ENCODE results near the gene ZNF605.
"Not testable (repeated sequence)": the region's sequence is repeated elsewhere in the genome, so short reads cannot be mapped to it uniquely, and the experiment has no call there.

Gene ZNF605

DNA sequence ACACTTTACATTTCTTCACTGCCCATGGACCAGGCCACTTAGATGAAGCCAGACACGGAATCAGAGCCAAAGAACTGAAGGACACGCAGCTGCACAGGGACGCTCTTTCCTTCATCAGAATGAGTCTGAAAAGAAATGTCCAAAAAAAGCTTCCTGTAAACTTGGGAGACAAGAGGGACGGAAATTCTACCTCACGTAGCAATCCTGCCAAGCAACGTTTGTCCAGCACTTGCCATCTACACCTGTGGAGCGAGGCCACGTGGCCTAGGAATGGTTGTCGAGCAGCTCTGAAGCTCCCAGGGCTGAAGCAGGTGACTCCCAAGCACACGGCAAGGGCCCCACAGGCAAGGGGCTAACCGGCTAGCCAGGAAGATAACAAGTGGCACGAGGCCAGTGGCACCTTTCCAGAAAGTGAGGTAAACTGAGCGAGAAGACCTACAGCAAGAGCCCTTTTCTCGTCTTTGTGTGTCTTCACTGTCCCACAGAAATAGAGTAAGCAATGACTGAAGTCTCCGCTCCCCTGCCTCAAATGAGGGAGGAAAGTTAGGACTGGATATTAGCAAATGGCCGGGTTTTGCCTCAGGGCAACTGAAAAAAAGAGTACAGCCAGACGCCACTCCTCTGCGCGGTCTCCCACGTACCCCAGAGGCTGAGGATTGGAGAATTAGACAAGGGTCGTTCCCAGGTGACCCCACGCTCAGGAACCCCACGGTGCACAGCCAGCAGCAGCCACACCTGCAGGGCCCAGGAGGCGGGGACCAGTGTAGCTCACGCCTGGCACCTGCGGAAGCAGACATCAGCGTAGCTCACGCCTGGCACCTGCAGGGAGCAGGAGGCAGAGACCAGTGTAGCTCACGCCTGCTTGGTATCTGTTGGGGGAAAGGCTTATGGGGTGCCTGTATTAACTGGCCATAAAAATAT is 7.7 kb downstream of the ZNF605 start:
- no peak for DNase-seq (ENCODE audit: low spot score)

DNA sequence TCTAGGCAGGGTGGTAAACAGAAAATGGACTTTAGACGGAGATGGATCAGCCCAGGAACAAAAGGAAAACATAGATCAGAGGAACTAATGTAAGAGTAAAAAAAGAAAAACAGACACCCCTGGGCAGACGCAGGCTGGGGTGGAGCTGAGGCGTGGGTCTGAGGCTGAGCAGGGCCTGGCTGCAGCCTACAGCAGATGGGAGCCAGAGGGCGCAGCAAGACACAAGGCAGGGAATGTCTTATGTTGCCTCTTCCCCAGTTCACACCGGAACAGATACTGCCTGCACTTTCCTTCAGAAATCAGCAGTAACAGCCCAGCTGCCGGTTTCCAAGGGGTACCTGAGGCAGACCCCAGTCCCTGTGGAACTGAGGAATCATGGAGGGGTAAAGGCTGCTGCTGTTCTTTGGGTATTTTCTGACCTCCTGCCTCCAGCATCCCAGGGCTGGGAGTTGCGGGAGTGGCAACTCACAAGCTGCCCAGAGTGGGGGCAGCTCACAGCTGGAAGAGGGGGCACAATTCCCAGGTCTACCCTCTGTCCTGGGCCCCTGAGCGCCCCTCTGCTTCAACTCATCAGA is 9.8 kb downstream of the ZNF605 start:
- no peak for DNase-seq (ENCODE audit: low spot score)

GRCh38 chr12:132945806-132946205 is 10.3 kb downstream of the ZNF605 start:
- no peak for DNase-seq (ENCODE audit: low spot score)

DNA sequence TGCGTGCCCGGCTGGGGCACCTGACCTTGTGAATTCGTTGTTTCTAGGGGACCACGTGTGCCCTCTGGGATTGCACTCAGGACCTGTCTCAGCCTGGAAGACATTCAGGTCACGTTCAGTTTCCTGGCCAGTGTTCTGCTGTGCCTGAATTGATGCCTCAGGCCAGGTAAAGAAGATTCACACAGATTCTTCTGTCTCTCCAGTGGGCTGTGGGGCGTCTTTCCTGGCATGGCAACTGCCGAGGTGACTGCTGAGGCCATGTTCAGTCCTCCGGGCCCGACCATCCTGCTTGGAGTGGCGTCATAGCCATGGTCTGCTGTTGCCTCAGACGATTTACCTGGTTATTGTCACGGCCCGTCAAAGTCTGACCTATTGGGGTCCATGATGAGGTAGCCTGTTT is 13.5 kb downstream of the ZNF605 start:
- no peak for DNase-seq (ENCODE audit: low spot score)

DNA sequence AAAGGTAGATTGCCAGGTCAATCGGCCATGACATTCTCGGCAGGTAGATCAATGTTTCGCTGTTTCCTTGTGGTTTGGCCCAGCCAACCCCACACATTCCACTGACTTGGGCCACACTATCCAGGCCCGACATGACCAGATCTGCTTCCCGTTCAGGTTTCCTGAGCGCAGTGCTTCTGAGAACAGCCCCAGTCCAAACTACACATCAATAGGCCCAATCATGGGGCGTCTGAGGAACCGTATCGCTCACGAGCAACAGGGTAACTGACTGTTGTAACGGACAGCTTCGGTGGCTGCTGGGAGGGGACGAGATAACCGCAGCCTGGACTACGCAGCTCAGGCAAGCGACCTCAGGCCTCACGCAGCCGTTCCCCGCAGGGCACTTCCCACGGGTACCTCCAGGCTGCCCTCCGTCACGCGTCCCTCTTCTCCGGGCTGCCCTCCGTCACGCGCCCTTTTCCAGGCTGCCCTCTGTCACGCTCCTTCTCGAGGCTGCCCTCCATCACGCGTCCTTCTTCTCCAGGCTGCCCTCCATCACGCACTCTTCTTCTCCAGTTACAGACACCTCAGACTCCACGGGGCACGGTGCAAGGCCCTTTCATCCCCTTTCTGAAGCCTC is 14.7 kb downstream of the ZNF605 start:
- no peak for DNase-seq (ENCODE audit: low spot score)

DNA sequence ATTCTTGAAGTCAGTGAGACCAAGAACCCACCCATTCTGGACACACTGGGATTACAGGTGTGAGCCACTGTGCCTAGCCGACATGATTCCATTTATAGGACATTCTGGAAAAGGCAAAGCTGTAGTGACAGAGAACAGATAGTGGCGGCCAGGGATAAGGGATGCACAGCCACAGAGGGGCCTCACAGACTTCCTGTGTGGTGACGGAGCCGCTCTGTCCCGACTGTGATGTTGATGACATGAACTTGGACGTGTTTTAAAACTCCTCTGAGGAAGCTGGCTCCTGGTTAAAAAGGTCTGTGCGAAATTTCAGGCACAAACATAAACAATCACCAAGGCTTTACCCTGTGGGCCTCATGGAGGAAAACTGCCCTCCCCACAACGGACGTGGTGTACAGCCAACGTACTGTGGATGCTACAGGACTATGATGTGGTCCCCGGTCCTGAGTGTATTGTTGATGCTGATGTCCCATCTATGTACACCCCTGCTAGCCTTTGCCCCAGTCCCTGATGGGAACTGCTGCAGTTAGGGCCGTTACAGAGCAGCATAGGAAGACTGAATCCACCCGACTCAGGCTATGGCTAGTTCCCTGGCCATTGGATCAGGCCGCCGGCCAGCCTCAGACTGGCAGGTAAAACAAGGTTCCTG is 15.9 kb downstream of the ZNF605 start:
- DNase-seq (ENCODE audit: low spot score), result no peak

GRCh38 chr12:132938807-132939206 is 17.3 kb downstream of the ZNF605 start:
- DNase-seq (ENCODE audit: low spot score), result not testable (repeated sequence)

DNA sequence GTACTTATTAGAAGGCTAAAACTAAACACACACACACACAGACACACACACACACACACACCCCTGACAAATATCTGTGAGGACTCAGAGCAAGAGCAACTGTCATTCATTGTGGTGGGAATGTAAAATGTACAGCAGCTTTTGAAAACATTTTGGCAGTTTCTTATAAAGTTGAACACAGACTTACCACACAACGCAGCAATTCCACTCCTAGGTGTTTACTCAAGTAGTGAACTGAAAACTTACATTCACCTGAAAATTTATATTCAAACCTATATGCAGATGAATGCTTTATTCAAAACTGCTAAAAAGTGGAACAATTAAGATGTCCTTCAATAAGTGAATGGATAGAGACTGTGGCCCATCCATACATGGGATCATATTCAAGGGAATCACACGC is 18.6 kb downstream of the ZNF605 start:
- DNase-seq (ENCODE audit: low spot score), result no peak

- not testable (repeated sequence) for DNase-seq (ENCODE audit: low spot score)
Measured at GRCh38 chr12:132936921-132937320, 19.2 kb downstream of the ZNF605 start.

DNA sequence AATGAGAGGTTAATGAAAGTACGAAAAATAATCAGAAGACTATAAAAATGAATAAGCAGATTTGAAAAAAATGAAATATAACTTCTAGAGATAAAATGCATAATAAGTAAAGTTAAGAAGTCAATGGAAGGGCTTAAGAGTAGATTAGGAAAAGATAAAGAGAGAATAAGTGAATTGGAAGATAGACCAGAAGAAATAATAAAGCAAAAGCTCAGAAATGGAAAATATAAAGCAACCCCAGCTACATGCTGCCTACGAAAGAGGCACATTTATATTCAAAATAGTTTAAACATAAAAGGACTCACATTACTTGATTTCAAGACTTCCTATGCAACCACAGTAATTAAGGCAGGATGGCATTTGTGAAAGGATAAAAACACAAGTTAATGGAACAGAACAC is 19.9 kb downstream of the ZNF605 start:
- DNase-seq (ENCODE audit: low spot score), result no peak

DNA sequence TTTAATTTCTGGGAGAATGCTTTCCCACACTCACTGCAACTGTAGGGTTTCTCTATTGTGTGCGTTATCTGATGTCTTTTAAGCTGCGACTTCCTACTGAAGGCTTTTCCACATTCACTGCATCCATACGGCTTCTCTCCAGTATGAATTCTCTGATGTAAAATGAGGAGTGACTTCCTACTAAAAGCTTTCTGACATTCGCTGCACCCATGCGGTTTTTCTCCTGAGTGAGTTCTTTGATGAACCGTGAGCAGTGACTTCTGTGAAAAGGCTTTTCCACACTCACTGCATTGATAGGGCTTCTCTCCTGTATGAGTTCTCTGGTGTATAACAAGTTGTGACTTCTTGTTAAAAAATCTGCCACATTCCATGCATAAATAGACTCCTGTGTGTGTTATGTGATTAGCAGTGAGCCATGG is 29.7 kb downstream of the ZNF605 start:
- no peak for DNase-seq (ENCODE audit: low spot score)

DNA sequence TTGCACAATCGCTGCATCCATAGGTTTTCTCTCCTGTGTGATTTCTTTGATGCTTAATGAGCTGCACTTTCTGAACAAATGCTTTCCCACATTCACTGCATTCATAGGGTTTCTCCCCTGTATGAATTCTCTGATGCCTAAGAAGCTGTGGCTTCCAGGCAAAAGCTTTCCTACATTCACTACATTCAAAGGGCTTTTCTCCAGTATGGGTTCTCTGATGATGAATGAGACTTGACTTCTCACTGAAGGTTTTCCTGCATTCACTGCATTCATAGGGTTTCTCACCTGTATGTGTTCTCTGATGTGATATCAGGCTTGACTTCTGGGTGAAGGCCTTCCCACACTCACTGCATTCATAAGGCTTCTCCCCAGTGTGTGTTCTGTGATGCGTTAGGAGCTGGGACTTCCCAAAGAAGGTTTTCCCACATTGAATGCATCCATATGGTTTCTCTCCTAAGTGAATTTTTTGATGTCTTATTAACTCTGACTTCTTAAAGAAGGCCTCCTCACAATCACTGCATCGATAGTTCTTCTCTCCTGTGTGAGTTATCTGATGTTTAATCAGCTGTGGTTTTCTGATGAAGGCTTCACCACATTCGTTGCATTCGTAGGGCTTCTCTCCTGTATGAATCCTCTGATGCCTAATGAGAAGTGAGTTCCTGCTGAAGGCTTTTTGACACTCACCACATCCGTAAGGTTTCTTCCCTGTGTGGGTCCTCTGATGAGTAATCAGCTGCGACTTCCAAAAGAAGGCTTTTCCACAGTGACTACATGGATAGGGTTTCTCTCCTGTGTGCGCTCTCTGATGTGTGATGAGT is 30.3 kb downstream of the ZNF605 start:
- DNase-seq (ENCODE audit: low spot score), result no peak

DNA sequence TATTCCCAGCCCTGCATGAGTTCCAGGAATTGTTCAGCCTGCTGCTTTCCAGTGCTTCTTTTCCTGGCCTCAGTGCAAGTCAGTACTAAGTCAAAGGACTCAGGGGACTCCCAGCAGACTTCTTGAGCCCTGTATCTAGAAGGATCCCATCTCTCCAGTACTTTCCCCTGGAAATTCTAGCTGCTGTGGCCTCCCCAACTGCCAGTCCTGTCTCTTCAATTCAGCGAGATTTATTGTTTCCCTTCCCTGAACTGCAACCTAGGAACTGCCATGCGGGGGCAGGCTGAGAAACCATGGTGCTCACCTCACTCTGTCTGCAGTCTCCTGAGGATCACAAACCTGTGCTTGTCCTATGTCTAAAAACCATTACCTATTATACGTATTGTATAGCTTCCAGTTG is 31.8 kb downstream of the ZNF605 start:
- DNase-seq (ENCODE audit: low spot score), result no peak

GRCh38 chr12:132923356-132923909 is 32.7 kb downstream of the ZNF605 start:
- no peak for DNase-seq (ENCODE audit: low spot score)

DNA sequence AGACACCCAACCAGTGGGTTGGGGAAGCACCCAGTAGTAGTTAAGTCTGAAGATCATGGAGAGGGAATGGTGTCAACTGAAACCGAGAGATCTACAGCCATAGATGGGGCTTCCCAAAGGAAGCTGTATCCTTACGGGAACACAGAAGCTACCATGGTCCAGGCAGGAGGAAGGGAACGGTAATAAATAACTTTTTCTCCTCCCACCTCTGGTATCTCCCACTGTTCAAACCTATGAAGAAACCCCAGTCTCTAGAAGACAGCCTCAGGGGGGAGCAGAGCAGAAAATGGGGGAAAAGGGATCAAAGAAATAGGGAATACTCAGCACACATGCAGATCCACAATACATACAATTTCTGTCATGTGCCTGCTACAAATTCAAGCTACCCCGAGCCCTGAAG is 33.4 kb downstream of the ZNF605 start:
- no peak for DNase-seq (ENCODE audit: low spot score)

- no peak for DNase-seq (ENCODE audit: low spot score)
Measured at GRCh38 chr12:132921685-132922084, 34.4 kb downstream of the ZNF605 start.

DNA sequence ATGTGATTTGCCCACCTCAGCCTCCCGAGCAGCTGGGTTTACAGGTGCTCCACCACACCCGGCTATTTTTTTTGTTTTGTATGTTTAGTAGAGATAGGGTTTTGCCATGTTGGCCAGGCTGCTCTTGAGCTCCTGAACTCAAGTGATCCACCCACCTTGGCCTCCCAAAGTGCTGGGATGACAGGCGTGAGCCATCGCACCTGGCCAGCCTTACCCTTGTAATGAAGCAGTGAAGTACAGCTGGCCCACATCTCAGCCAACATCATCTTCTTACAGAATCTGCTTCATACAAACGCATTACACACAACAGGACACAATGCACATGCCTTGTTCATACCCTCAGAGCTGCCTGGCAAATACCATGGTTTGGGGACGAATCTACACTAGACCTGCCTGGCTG is 37.4 kb downstream of the ZNF605 start:
- DNase-seq (ENCODE audit: low spot score), result no peak

DNA sequence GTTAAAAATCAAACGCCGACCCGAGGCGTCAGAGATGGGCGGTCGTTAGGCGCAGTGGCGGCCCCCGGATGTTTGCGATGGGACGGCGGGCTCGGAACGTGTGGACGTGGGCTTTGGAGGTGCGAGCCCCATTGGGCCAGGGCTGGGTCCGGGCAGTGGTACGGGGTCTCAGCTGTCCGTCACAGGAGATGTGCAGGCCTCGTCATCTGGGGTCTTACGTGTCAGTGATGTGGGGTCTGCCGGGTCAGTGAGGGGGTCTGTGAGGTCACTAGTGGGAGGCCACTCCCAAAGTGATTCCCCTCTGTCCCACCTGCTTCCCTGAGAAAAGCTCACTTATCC is 47.1 kb downstream of the ZNF605 start:
- DNase-seq (ENCODE audit: low spot score), result no peak

GRCh38 chr12:132908145-132909029 is 47.7 kb downstream of the ZNF605 start:
- DNase-seq (ENCODE audit: low spot score), result peak; percentile 96

- DNase-seq (ENCODE audit: low spot score), result not testable (repeated sequence)
Measured at GRCh38 chr12:132907789-132908144, 48.3 kb downstream of the ZNF605 start.

GRCh38 chr12:132907216-132907615 is 48.9 kb downstream of the ZNF605 start:
- no peak for DNase-seq (ENCODE audit: low spot score)

Data from putamen (tissue), 1 donor.